Immature natural killer cell (primary cell): ENCODE measurements around the gene TEDC2. TPM values are rescaled to one million over a fixed set of nuclear protein-coding genes. Genes with fewer than 3 reads are reported as not detected.
A peak's percentile ranks its signal among the peaks of the same experiment; 100 is the strongest.
"Not testable (repeated sequence)": the region's sequence is repeated elsewhere in the genome, so short reads cannot be mapped to it uniquely, and the experiment has no call there.

ENCODE experiments used
- DNase-seq, 3 donors: peaks; one replicate each; pipeline ENCODE4 v3.0.0; 2022; ENCODE audit warnings: mixed read lengths in 1 of 3
- H3K27ac Mint-ChIP-seq, 6 donors: one replicate each; pipeline ENCODE4 v1.8.0; 2020; ENCODE audit warnings: mixed read lengths in 6 of 6, mild to moderate bottlenecking in 5 of 6, inconsistent platforms in 4 of 6, moderate library complexity in 3 of 6
- H3K27me3 Mint-ChIP-seq, 3 donors: one replicate each; pipeline ENCODE4 v1.8.0; 2020 to 2021; ENCODE audit warnings: low read depth in 3 of 3, mild to moderate bottlenecking in 3 of 3, mixed read lengths in 3 of 3, moderate library complexity in 3 of 3, inconsistent platforms in 1 of 3
- H3K36me3 Mint-ChIP-seq, 3 donors: one replicate each; pipeline ENCODE4 v1.8.0; 2020; ENCODE audit warnings: mixed read lengths in 3 of 3, inconsistent platforms in 2 of 3, mild to moderate bottlenecking in 2 of 3
- H3K4me1 Mint-ChIP-seq, 2 donors: one replicate each; pipeline ENCODE4 v1.8.0; 2020; ENCODE audit warnings: inconsistent platforms in 2 of 2, mild to moderate bottlenecking in 2 of 2, mixed read lengths in 2 of 2, moderate library complexity in 1 of 2
- H3K4me3 Mint-ChIP-seq, 5 donors: one replicate each; pipeline ENCODE4 v1.8.0; 2020; ENCODE audit warnings: mild to moderate bottlenecking in 5 of 5, mixed read lengths in 5 of 5, inconsistent platforms in 3 of 5, moderate library complexity in 3 of 5
- H3K9me3 Mint-ChIP-seq, 6 donors: one replicate each; pipeline ENCODE4 v1.8.0; 2020; ENCODE audit warnings: mild to moderate bottlenecking in 6 of 6, mixed read lengths in 6 of 6, inconsistent platforms in 4 of 6, moderate library complexity in 3 of 6
- polyA plus RNA-seq, 3 donors: library from polyadenylated mRNA; unstranded; fragments of 300-500 nt; fragmentation: Illumina TruSeq; gene quantifications; one replicate each; pipeline ENCODE4 v1.2.3, GENCODE V29; 2021

The TEDC2 gene
- polyA plus RNA-seq, 3 donors from 2014 or later: 0.22 to 0.85 TPM; not detected in 1

- Mint-ChIP-seq H3K36me3 (no peaks in the 10 kb centered on the region), H3K27me3 (peaks cover 5 to 19% (median 12%) of the 10 kb centered on the region in 3 donors)
These were observed 12.6 kb downstream of the TEDC2 start for GRCh38 chr16:2472488-2472864.

GRCh38 chr16:2472885-2473445, 13.1 kb downstream of the TEDC2 start:
- Mint-ChIP-seq H3K27ac (peak overlapping the region in 1 of 6 donors; percentile 61), H3K4me1 (peaks cover 10 to 12% of the 10 kb centered on the region in 2 donors), H3K4me3 (peak overlapping the region; percentile 58 to 79 (median 75)), H3K9me3 (no peaks in the 10 kb centered on the region), H3K36me3 (no peaks in the 10 kb centered on the region), H3K27me3 (peaks cover 5 to 19% (median 12%) of the 10 kb centered on the region in 3 donors)
- DNase-seq: no peak

More at GRCh38 chr16:2472488-2472864, 12.6 kb downstream of the TEDC2 start:
- Mint-ChIP-seq H3K4me1 (peaks cover 10 to 12% of the 10 kb centered on the region in 2 donors), H3K27ac (no peak overlapping the region), H3K4me3 (peak overlapping the region in 3 of 5 donors; percentile 29 to 79 (median 79)), H3K9me3 (no peaks in the 10 kb centered on the region)
- no peak for DNase-seq

GRCh38 chr16:2473446-2473926, 13.6 kb downstream of the TEDC2 start:
- H3K27me3 Mint-ChIP-seq: peaks cover 5 to 16% (median 12%) of the 10 kb centered on the region in 3 donors
- peak overlapping the region in 1 of 6 donors; percentile 61 for H3K27ac Mint-ChIP-seq
- no peaks in the 10 kb centered on the region for H3K9me3 Mint-ChIP-seq
- peak in 1 of 3 donors; percentile 43 for DNase-seq
- peak overlapping the region; percentile 58 to 79 (median 75) for H3K4me3 Mint-ChIP-seq
- H3K4me1 Mint-ChIP-seq: peaks cover 10 to 12% of the 10 kb centered on the region in 2 donors
- H3K36me3 Mint-ChIP-seq: no peaks in the 10 kb centered on the region

GRCh38 chr16:2473999-2474876, 14.3 kb downstream of the TEDC2 start:
- DNase-seq: peak; percentile 48 to 53 (median 52)
- H3K27ac Mint-ChIP-seq: peak overlapping the region in 1 of 6 donors; percentile 88
- peak overlapping the region; percentile 62 to 82 (median 73) for H3K4me3 Mint-ChIP-seq
- H3K9me3 Mint-ChIP-seq: no peaks in the 10 kb centered on the region
- peaks cover 5 to 15% (median 12%) of the 10 kb centered on the region in 3 donors for H3K27me3 Mint-ChIP-seq
- no peaks in the 10 kb centered on the region for H3K36me3 Mint-ChIP-seq
- H3K4me1 Mint-ChIP-seq: peaks cover 10 to 12% of the 10 kb centered on the region in 2 donors

- DNase-seq: peak; percentile 86 to 89 (median 88)
- Mint-ChIP-seq H3K4me1 (peaks cover 10 to 12% of the 10 kb centered on the region in 2 donors), H3K27ac (peak within 1 kb of the TSS in 1 of 6 donors; percentile 88), H3K27me3 (peaks cover 2 to 10% (median 7%) of the 10 kb centered on the region in 3 donors), H3K36me3 (no peaks in the 10 kb centered on the region), H3K9me3 (no peaks in the 10 kb centered on the region), H3K4me3 (peak within 1 kb of the TSS; percentile 62 to 82 (median 73))
These were observed 15.0 kb downstream of the TEDC2 start, which contains the start of gene TBC1D24 for GRCh38 chr16:2474877-2475412. TSS of gene TBC1D24 (plus strand) at chr16:2475127. CDS start at chr16:2496149, 21,022 bp downstream.

GRCh38 chr16:2475413-2476344, 15.8 kb downstream of the TEDC2 start:
- no peak overlapping the region for H3K27ac Mint-ChIP-seq
- peak overlapping the region; percentile 52 to 77 (median 70) for H3K4me3 Mint-ChIP-seq
- no peaks in the 10 kb centered on the region for H3K36me3 Mint-ChIP-seq
- peaks cover 0 to 6% (median 2%) of the 10 kb centered on the region in 3 donors for H3K27me3 Mint-ChIP-seq
- no peaks in the 10 kb centered on the region for H3K9me3 Mint-ChIP-seq
- peaks cover 10 to 12% of the 10 kb centered on the region in 2 donors for H3K4me1 Mint-ChIP-seq
- peak in 1 of 3 donors; percentile 31 for DNase-seq

GRCh38 chr16:2476345-2476720, 16.4 kb downstream of the TEDC2 start:
- Mint-ChIP-seq H3K36me3 (no peaks in the 10 kb centered on the region), H3K27me3 (peaks cover 0 to 6% (median 2%) of the 10 kb centered on the region in 3 donors), H3K9me3 (no peaks in the 10 kb centered on the region), H3K4me3 (peak overlapping the region; percentile 51 to 77 (median 69)), H3K27ac (no peak overlapping the region), H3K4me1 (peaks cover 10 to 12% of the 10 kb centered on the region in 2 donors)
- DNase-seq: no peak

- peaks cover 10 to 12% of the 10 kb centered on the region in 2 donors for H3K4me1 Mint-ChIP-seq
- no peak for DNase-seq
- peak overlapping the region; percentile 51 to 77 (median 69) for H3K4me3 Mint-ChIP-seq
- no peak overlapping the region for H3K27ac Mint-ChIP-seq
- no peaks in the 10 kb centered on the region for H3K9me3 Mint-ChIP-seq
- H3K27me3 Mint-ChIP-seq: peaks cover 0 to 6% (median 2%) of the 10 kb centered on the region in 3 donors
- no peaks in the 10 kb centered on the region for H3K36me3 Mint-ChIP-seq
These were observed 16.8 kb downstream of the TEDC2 start for GRCh38 chr16:2476741-2477140.

- H3K27ac Mint-ChIP-seq: no peak overlapping the region
- no peaks in the 10 kb centered on the region for H3K36me3 Mint-ChIP-seq
These were observed 17.4 kb downstream of the TEDC2 start for GRCh38 chr16:2477327-2477726.

GRCh38 chr16:2478279-2478678, 18.4 kb downstream of the TEDC2 start:
- H3K4me3 Mint-ChIP-seq: no peak overlapping the region
- no peak overlapping the region for H3K27ac Mint-ChIP-seq
- no peak for DNase-seq

More at GRCh38 chr16:2477327-2477726, 17.4 kb downstream of the TEDC2 start:
- peak overlapping the region in 1 of 5 donors; percentile 6 for H3K4me3 Mint-ChIP-seq
- peaks cover 0 to 6% (median 2%) of the 10 kb centered on the region in 3 donors for H3K27me3 Mint-ChIP-seq
- no peaks in the 10 kb centered on the region for H3K9me3 Mint-ChIP-seq
- DNase-seq: no peak
- peaks cover 10 to 12% of the 10 kb centered on the region in 2 donors for H3K4me1 Mint-ChIP-seq

GRCh38 chr16:2479996-2480395, 20.1 kb downstream of the TEDC2 start:
- DNase-seq, H3K9me3 Mint-ChIP-seq, H3K27ac Mint-ChIP-seq, H3K27me3 Mint-ChIP-seq, H3K36me3 Mint-ChIP-seq, H3K4me3 Mint-ChIP-seq: not testable (repeated sequence)
- peaks cover 9 to 12% of the 10 kb centered on the region in 2 donors for H3K4me1 Mint-ChIP-seq

More at GRCh38 chr16:2478279-2478678, 18.4 kb downstream of the TEDC2 start:
- Mint-ChIP-seq H3K36me3 (no peaks in the 10 kb centered on the region), H3K27me3 (peaks cover 0 to 6% (median 2%) of the 10 kb centered on the region in 3 donors), H3K9me3 (no peaks in the 10 kb centered on the region), H3K4me1 (peaks cover 7 to 12% of the 10 kb centered on the region in 2 donors)

GRCh38 chr16:2480948-2481347, 21.0 kb downstream of the TEDC2 start:
- H3K36me3 Mint-ChIP-seq: no peaks in the 10 kb centered on the region
- H3K27me3 Mint-ChIP-seq: peaks cover 0 to 6% (median 0%) of the 10 kb centered on the region in 3 donors
- peaks cover 13 to 18% of the 10 kb centered on the region in 2 donors for H3K4me1 Mint-ChIP-seq
- no peaks in the 10 kb centered on the region for H3K9me3 Mint-ChIP-seq
- DNase-seq: no peak
- no peak overlapping the region for H3K27ac Mint-ChIP-seq
- no peak overlapping the region for H3K4me3 Mint-ChIP-seq
